Sigmoid colon (tissue), 4 donors: Measurements from ENCODE around the gene CCDC78.

ENCODE experiments used
- EP300 ChIP-seq, 4 donors: sonication (generic); formaldehyde crosslinking; IDR thresholded peaks; one replicate each; pipeline ENCODE4 v1.6.1; 2017; ENCODE audit warnings: antibody characterized with exemption in 4 of 4
- POLR2A ChIP-seq, 2 donors: fragments of 450-650 bp; IDR thresholded peaks; one replicate each; pipeline ENCODE4 v1.6.1; 2016; ENCODE audit warnings: antibody characterized with exemption in 2 of 2, mild to moderate bottlenecking in 2 of 2, moderate library complexity in 2 of 2
- POLR2AphosphoS5 ChIP-seq, 4 donors: sonication (generic); formaldehyde crosslinking; IDR thresholded peaks; one replicate each; pipeline ENCODE4 v1.6.1; 2017; ENCODE audit warnings: antibody characterized with exemption in 4 of 4
- TF ChIP-seq, protein P1 (sequence below), 4 experiments: fragments of 450-650 bp in 3 of 4; fragments of 200-600 bp in 1 of 4; IDR thresholded peaks; one replicate each; pipeline ENCODE4 v1.5.1; 2016 to 2019; ENCODE audit warnings: antibody characterized with exemption in 4 of 4, mild to moderate bottlenecking in 3 of 4, moderate library complexity in 2 of 4

GRCh38 chr16:746637-747036 lies 20.4 kb upstream of the CCDC78 start:
- TF ChIP-seq, protein P1, sequence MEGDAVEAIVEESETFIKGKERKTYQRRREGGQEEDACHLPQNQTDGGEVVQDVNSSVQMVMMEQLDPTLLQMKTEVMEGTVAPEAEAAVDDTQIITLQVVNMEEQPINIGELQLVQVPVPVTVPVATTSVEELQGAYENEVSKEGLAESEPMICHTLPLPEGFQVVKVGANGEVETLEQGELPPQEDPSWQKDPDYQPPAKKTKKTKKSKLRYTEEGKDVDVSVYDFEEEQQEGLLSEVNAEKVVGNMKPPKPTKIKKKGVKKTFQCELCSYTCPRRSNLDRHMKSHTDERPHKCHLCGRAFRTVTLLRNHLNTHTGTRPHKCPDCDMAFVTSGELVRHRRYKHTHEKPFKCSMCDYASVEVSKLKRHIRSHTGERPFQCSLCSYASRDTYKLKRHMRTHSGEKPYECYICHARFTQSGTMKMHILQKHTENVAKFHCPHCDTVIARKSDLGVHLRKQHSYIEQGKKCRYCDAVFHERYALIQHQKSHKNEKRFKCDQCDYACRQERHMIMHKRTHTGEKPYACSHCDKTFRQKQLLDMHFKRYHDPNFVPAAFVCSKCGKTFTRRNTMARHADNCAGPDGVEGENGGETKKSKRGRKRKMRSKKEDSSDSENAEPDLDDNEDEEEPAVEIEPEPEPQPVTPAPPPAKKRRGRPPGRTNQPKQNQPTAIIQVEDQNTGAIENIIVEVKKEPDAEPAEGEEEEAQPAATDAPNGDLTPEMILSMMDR (IDR thresholded peaks at IDR 0.05), result no peak
- no peak for TF ChIP-seq POLR2AphosphoS5 (IDR thresholded peaks at IDR 0.05)
- TF ChIP-seq POLR2A (IDR thresholded peaks at IDR 0.05), result no peak
- no peak for TF ChIP-seq EP300 (IDR thresholded peaks at IDR 0.05)
